Peyer's patch (tissue), 4 donors: ENCODE data around the gene OPN1LW.

ENCODE experiments used
- CTCF ChIP-seq, 6 experiments: fragments of 450-650 bp in 4 of 6; fragments of 200-600 bp in 2 of 6; sonication (generic) in 1 of 6; IDR thresholded peaks; one replicate each; pipeline ENCODE4 v1.5.1; 2017 to 2019; ENCODE audit warnings: antibody characterized with exemption in 6 of 6, mild to moderate bottlenecking in 3 of 6, moderate library complexity in 1 of 6
- POLR2A ChIP-seq, 2 donors: fragments of 450-650 bp; IDR thresholded peaks; one replicate each; pipeline ENCODE4 v1.5.1; 2017; ENCODE audit warnings: antibody characterized with exemption in 2 of 2, mild to moderate bottlenecking in 2 of 2, moderate library complexity in 2 of 2

GRCh38 chrX:154094833-154095232 is 49.2 kb upstream of the OPN1LW start:
- TF ChIP-seq CTCF (IDR thresholded peaks at IDR 0.05) (no peak), POLR2A (IDR thresholded peaks at IDR 0.05) (no peak)
